Measurements from ENCODE around the gene NT5C.

GRCh38 chr17:75130059-75130631, 1.4 kb downstream of the NT5C start:
- TF ChIP-seq POLR2A (IDR thresholded peaks at IDR 0.05): no peak
- TF ChIP-seq, protein P1, sequence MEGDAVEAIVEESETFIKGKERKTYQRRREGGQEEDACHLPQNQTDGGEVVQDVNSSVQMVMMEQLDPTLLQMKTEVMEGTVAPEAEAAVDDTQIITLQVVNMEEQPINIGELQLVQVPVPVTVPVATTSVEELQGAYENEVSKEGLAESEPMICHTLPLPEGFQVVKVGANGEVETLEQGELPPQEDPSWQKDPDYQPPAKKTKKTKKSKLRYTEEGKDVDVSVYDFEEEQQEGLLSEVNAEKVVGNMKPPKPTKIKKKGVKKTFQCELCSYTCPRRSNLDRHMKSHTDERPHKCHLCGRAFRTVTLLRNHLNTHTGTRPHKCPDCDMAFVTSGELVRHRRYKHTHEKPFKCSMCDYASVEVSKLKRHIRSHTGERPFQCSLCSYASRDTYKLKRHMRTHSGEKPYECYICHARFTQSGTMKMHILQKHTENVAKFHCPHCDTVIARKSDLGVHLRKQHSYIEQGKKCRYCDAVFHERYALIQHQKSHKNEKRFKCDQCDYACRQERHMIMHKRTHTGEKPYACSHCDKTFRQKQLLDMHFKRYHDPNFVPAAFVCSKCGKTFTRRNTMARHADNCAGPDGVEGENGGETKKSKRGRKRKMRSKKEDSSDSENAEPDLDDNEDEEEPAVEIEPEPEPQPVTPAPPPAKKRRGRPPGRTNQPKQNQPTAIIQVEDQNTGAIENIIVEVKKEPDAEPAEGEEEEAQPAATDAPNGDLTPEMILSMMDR (IDR thresholded peaks at IDR 0.05): no peak

All from gastroesophageal sphincter (tissue), 3 donors.